ENCODE results near the gene CLMN. TPM values are rescaled to one million over a fixed set of nuclear protein-coding genes. Genes with fewer than 3 reads are reported as not detected.

Gene CLMN
- total RNA-seq, 1 donor from 2014 or later, result 26.8 TPM

DNA sequence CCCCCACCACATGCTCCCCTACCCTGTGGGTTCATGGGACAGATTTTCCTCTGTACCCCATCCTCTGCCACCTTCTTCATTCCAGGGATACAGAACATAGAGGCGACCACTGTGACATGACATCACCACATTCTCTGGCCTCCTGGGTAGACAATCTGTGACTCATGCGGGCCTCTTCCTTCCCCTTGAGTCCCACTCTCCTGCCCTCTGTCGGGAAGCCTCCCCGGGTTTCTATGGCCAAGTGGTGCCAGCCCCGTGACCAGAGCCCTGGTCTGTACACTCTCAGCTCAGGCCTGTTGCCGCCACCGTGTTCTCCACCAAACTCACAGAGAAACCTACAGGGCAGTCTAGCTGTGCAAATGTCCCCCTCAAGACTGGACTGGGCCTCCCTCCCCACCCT lies 8.0 kb downstream of the CLMN start:
- H3K4me1 ChIP-seq, result peaks cover 36% of the 10 kb centered on the region
- H3K27ac ChIP-seq, result peak overlapping the region; percentile 41
- intact Hi-C loops (cut with DNase I), result no loop called here

DNA sequence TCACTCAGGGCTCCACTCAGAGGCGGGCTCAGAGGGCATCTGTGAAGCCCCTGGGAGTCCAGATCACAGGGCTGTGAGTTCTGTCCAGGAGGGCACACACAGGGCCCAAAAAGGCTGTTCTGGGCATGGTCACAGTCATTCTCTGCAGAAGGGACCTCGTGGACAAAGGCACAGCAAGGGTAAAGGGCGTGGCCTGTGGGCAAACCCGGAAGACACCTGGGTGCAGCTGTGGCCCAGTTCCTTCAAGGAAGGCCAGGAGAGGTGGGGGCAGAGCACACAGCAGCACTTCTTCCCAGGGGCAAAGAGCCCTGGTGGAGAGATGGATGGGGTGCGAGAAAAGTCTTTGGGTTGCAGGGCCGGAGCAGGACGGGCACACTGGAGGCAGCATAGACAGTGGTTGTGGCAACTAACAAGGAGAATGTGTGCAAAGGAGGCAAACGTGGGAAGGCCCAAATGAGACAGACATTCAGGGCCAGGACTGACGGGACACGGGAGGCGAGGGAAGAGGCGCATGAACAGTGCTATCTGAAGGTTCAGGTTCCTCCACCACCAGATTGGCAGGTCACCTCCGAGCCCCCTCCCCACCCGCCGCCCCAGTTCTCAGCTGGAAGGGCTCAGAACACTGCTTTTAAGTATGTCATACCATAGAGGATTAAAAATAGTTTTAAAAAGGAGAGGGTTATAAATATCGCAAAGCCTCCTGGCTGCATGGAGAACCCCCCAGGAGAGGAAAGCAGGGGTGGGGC lies 8.9 kb downstream of the CLMN start:
- ATAC-seq (no peak), DNase-seq (no peak)
- Histone ChIP-seq H3K4me1 (peaks cover 37% of the 10 kb centered on the region), H3K4me3 (no peak overlapping the region), H3K27me3 (ENCODE audit: low read depth) (no peaks in the 10 kb centered on the region), H3K36me3 (no peaks in the 10 kb centered on the region), H3K27ac (no peak overlapping the region), H3K9me3 (no peaks in the 10 kb centered on the region)
- TF ChIP-seq, protein P1, sequence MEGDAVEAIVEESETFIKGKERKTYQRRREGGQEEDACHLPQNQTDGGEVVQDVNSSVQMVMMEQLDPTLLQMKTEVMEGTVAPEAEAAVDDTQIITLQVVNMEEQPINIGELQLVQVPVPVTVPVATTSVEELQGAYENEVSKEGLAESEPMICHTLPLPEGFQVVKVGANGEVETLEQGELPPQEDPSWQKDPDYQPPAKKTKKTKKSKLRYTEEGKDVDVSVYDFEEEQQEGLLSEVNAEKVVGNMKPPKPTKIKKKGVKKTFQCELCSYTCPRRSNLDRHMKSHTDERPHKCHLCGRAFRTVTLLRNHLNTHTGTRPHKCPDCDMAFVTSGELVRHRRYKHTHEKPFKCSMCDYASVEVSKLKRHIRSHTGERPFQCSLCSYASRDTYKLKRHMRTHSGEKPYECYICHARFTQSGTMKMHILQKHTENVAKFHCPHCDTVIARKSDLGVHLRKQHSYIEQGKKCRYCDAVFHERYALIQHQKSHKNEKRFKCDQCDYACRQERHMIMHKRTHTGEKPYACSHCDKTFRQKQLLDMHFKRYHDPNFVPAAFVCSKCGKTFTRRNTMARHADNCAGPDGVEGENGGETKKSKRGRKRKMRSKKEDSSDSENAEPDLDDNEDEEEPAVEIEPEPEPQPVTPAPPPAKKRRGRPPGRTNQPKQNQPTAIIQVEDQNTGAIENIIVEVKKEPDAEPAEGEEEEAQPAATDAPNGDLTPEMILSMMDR (IDR thresholded peaks at IDR 0.05), result no peak
- intact Hi-C loops (cut with DNase I), result no loop called here

More for the DNA sequence above, 8.0 kb downstream of the CLMN start:
- H3K4me3 ChIP-seq, result no peak overlapping the region
- ATAC-seq (peak; percentile 27 to 29), DNase-seq (peak; percentile 60)
- H3K27me3 ChIP-seq (ENCODE audit: low read depth), result no peaks in the 10 kb centered on the region
- no peaks in the 10 kb centered on the region for H3K9me3 ChIP-seq
- TF ChIP-seq, protein P1 (IDR thresholded peaks at IDR 0.05), result no peak
- no peaks in the 10 kb centered on the region for H3K36me3 ChIP-seq

DNA sequence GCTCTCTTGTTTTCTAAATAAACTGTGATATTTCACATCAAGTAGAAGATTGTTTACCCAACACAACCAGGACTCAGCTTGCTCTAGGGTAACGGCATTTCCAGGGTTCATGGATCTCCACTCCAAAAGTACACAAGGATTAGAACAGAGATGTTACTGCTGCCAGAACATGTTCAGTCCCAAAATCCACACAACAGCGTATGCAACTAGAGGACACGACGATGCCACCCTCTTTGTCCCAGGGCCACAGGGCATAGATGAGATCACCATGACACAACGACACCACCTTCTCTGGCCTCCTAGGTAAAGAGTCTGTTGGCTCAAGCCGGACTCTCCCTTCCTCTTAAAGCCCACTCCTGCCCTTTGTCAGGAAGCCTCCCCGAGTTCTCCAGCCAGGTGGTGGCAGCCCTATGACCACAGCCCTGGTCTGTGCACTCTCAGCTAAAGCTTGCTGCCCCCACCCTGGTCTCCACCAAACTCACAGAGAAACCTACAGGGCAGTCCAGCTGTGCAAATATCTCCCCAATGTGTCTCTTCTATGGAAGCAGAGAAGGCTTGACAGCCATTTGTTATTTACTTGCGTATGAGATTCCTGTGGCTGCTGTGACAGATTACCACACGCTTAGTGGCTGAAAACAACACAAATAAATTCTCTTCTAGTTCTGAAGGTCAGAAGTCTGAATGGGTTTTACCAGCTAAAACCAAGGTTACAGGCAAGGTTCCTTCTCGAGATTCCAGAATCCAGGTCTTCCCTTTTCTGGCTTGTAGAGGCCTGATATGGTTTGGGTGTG lies 10.3 kb downstream of the CLMN start:
- TF ChIP-seq, protein P1 (IDR thresholded peaks at IDR 0.05), result no peak
- Histone ChIP-seq H3K27ac (no peak overlapping the region), H3K4me3 (no peak overlapping the region), H3K27me3 (ENCODE audit: low read depth) (no peaks in the 10 kb centered on the region), H3K9me3 (no peaks in the 10 kb centered on the region), H3K4me1 (peaks cover 34% of the 10 kb centered on the region), H3K36me3 (no peaks in the 10 kb centered on the region)
- DNase-seq, result no peak
- no peak for ATAC-seq
- intact Hi-C loops (cut with DNase I), result no loop called here

DNA sequence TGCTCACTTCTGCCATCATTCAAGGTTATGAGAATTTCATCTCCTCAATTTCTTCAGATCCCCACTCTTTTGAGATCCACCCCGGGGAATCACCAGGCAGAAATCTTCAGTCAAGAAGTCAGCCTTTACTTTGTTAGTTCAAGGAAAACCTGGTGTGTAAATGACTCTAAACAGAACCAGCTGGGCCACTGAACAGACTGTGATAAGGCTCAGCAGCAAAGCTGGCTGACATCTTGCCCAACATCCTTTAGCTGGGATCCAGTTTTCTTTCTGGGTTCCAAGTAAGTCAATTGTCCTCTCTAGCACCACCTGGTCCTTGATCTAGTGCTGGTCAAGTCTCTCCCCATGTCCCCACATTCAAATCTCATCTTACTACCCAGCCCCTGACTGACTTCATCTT lies 11.6 kb downstream of the CLMN start:
- ATAC-seq (no peak), DNase-seq (no peak)
- H3K4me1 ChIP-seq, result peaks cover 23% of the 10 kb centered on the region
- H3K36me3 ChIP-seq, result no peaks in the 10 kb centered on the region
- no peak overlapping the region for H3K4me3 ChIP-seq
- intact Hi-C loops (cut with DNase I), result no loop called here
- TF ChIP-seq, protein P1 (IDR thresholded peaks at IDR 0.05), result no peak
- no peaks in the 10 kb centered on the region for H3K27me3 ChIP-seq (ENCODE audit: low read depth)
- H3K27ac ChIP-seq, result peak overlapping the region; percentile 59
- H3K9me3 ChIP-seq, result no peaks in the 10 kb centered on the region

DNA sequence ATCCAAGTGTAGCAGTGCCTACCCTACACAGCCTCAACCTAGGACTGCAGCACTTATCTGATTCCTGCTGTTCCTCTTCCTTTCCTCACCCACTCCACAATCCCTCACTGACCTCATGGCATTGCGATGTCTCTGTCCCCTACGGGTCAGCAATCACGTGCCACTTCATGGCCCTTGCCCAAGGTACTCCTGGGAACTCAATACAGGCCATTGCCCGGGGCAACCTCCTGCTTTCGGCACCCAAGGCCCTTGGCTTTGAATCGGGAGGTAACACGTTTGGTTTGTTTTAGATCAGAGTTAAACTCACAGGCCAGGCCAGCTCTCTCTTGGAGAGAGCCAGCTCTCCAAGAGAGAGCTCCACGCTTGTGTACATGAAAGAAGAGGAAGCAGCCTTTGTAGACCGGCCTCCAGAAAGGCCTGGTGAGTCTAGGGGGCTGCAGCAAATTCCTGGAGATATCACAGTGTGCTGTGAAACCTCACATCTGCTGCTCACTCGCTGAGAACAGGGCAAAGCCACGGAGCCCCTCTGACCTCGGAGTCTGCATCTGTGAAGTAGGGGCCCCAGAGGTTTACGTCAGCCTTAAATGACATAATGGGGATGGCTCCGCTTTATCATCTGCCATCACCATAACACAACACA lies 12.2 kb downstream of the CLMN start:
- Histone ChIP-seq H3K4me1 (peaks cover 17% of the 10 kb centered on the region), H3K36me3 (no peaks in the 10 kb centered on the region), H3K9me3 (no peaks in the 10 kb centered on the region), H3K27me3 (ENCODE audit: low read depth) (no peaks in the 10 kb centered on the region), H3K4me3 (no peak overlapping the region), H3K27ac (peak overlapping the region; percentile 59)
- DNase-seq, result peak; percentile 61
- TF ChIP-seq, protein P1 (IDR thresholded peaks at IDR 0.05), result no peak
- peak; percentile 63 to 75 for ATAC-seq
- intact Hi-C loops (cut with DNase I), result no loop called here

All from lower lobe of right lung (tissue), 2 donors.